Muscle layer of colon (tissue), 2 donors: ENCODE results near the gene TSPAN6.

Experiments
- H3K27ac ChIP-seq: one replicate; pipeline ENCODE4 v1.7.0; 2013; ENCODE audit warnings: low read depth, mild to moderate bottlenecking, low read length, moderate library complexity
- H3K27me3 ChIP-seq, 2 donors: one replicate each; pipeline ENCODE4 v1.7.0; 2013; ENCODE audit warnings: low read length in 2 of 2, mild to moderate bottlenecking in 2 of 2; ENCODE audit not compliant: insufficient read depth in 2 of 2, control insufficient read depth in 1 of 2
- H3K36me3 ChIP-seq: one replicate; pipeline ENCODE4 v1.7.0; 2013; ENCODE audit warnings: mild to moderate bottlenecking, low read length; ENCODE audit not compliant: insufficient read depth
- H3K4me1 ChIP-seq: one replicate; pipeline ENCODE4 v1.7.0; 2013; ENCODE audit warnings: mild to moderate bottlenecking, low read length; ENCODE audit not compliant: insufficient read depth
- H3K4me3 ChIP-seq, 2 donors: one replicate each; pipeline ENCODE4 v1.7.0; 2013; ENCODE audit warnings: low read length in 2 of 2, low read depth in 1 of 2, mild to moderate bottlenecking in 1 of 2, moderate library complexity in 1 of 2
- H3K9ac ChIP-seq: one replicate; pipeline ENCODE4 v1.7.0; 2013; ENCODE audit warnings: low read length
- H3K9me3 ChIP-seq: one replicate; pipeline ENCODE4 v1.7.0; 2013; ENCODE audit warnings: mild to moderate bottlenecking, low read length
- donor health status: abdominal sarcoma.
- donor health status: Adenocarcinoma of cecum.

Gene TSPAN6

GRCh38 chrX:100662796-100663195, 26.2 kb upstream of the TSPAN6 start:
- no peaks in the 10 kb centered on the region for H3K36me3 ChIP-seq
- H3K9me3 ChIP-seq = no peaks in the 10 kb centered on the region
- H3K4me3 ChIP-seq = no peak overlapping the region
- H3K4me1 ChIP-seq = no peaks in the 10 kb centered on the region
- no peak overlapping the region for H3K27ac ChIP-seq
- H3K27me3 ChIP-seq = peaks cover 3 to 20% of the 10 kb centered on the region in 2 donors
- H3K9ac ChIP-seq = no peak overlapping the region

- no peak overlapping the region for H3K9ac ChIP-seq
- peaks cover 0 to 18% of the 10 kb centered on the region in 2 donors for H3K27me3 ChIP-seq
- H3K36me3 ChIP-seq = no peaks in the 10 kb centered on the region
- no peak overlapping the region for H3K4me3 ChIP-seq
- H3K4me1 ChIP-seq = no peaks in the 10 kb centered on the region
- no peak overlapping the region for H3K27ac ChIP-seq
- H3K9me3 ChIP-seq = no peaks in the 10 kb centered on the region
Measured at GRCh38 chrX:100662170-100662569, 25.6 kb upstream of the TSPAN6 start.

- Histone ChIP-seq H3K36me3 (no peaks in the 10 kb centered on the region), H3K27ac (no peak overlapping the region), H3K4me1 (no peaks in the 10 kb centered on the region), H3K4me3 (no peak overlapping the region), H3K27me3 (peaks cover 0 to 6% of the 10 kb centered on the region in 2 donors), H3K9me3 (no peaks in the 10 kb centered on the region), H3K9ac (no peak overlapping the region)
Measured at GRCh38 chrX:100659431-100660137, 23.0 kb upstream of the TSPAN6 start.

- no peaks in the 10 kb centered on the region for H3K9me3 ChIP-seq
- H3K36me3 ChIP-seq = no peaks in the 10 kb centered on the region
- H3K27me3 ChIP-seq = peaks cover 0 to 6% of the 10 kb centered on the region in 2 donors
- H3K4me1 ChIP-seq = no peaks in the 10 kb centered on the region
- no peak overlapping the region for H3K27ac ChIP-seq
- no peak overlapping the region for H3K4me3 ChIP-seq
- H3K9ac ChIP-seq = no peak overlapping the region
Measured at GRCh38 chrX:100658941-100659381, 22.4 kb upstream of the TSPAN6 start.

GRCh38 chrX:100654261-100654660, 17.7 kb upstream of the TSPAN6 start:
- Histone ChIP-seq H3K36me3 (no peaks in the 10 kb centered on the region), H3K4me3 (no peak overlapping the region), H3K9me3 (no peaks in the 10 kb centered on the region), H3K4me1 (no peaks in the 10 kb centered on the region), H3K27me3 (peaks cover 0 to under 1% of the 10 kb centered on the region in 2 donors), H3K9ac (no peak overlapping the region), H3K27ac (no peak overlapping the region)

- Histone ChIP-seq H3K27ac (no peak overlapping the region), H3K4me1 (no peaks in the 10 kb centered on the region), H3K9me3 (no peaks in the 10 kb centered on the region), H3K36me3 (no peaks in the 10 kb centered on the region), H3K9ac (no peak overlapping the region), H3K27me3 (no peaks in the 10 kb centered on the region), H3K4me3 (no peak overlapping the region)
Measured at GRCh38 chrX:100652266-100652665, 15.7 kb upstream of the TSPAN6 start.

- Histone ChIP-seq H3K4me3 (no peak overlapping the region), H3K36me3 (no peaks in the 10 kb centered on the region), H3K9ac (no peak overlapping the region), H3K27ac (no peak overlapping the region), H3K9me3 (no peaks in the 10 kb centered on the region), H3K4me1 (no peaks in the 10 kb centered on the region), H3K27me3 (peaks cover 0 to 5% of the 10 kb centered on the region in 2 donors)
Measured at GRCh38 chrX:100650841-100651240, 14.2 kb upstream of the TSPAN6 start.

GRCh38 chrX:100649550-100650356, 13.1 kb upstream of the TSPAN6 start:
- Histone ChIP-seq H3K36me3 (no peaks in the 10 kb centered on the region), H3K4me3 (no peak overlapping the region)

GRCh38 chrX:100648458-100649417, 12.1 kb upstream of the TSPAN6 start:
- H3K4me1 ChIP-seq = no peaks in the 10 kb centered on the region
- H3K9me3 ChIP-seq = no peaks in the 10 kb centered on the region
- no peaks in the 10 kb centered on the region for H3K36me3 ChIP-seq
- H3K27me3 ChIP-seq = peaks cover 0 to 7% of the 10 kb centered on the region in 2 donors
- no peak overlapping the region for H3K9ac ChIP-seq
- no peak overlapping the region for H3K27ac ChIP-seq
- no peak overlapping the region for H3K4me3 ChIP-seq

More at GRCh38 chrX:100649550-100650356, 13.1 kb upstream of the TSPAN6 start:
- peaks cover 0 to 7% of the 10 kb centered on the region in 2 donors for H3K27me3 ChIP-seq
- no peak overlapping the region for H3K9ac ChIP-seq
- no peaks in the 10 kb centered on the region for H3K9me3 ChIP-seq
- no peak overlapping the region for H3K27ac ChIP-seq
- no peaks in the 10 kb centered on the region for H3K4me1 ChIP-seq

- Histone ChIP-seq H3K9ac (no peak overlapping the region), H3K36me3 (no peaks in the 10 kb centered on the region), H3K9me3 (no peaks in the 10 kb centered on the region), H3K4me1 (no peaks in the 10 kb centered on the region), H3K27me3 (peaks cover 0 to 7% of the 10 kb centered on the region in 2 donors), H3K4me3 (no peak overlapping the region), H3K27ac (no peak overlapping the region)
Measured at GRCh38 chrX:100647739-100648138, 11.1 kb upstream of the TSPAN6 start.

- Histone ChIP-seq H3K4me1 (no peaks in the 10 kb centered on the region), H3K4me3 (no peak overlapping the region), H3K9ac (no peak overlapping the region), H3K27ac (no peak overlapping the region), H3K9me3 (no peaks in the 10 kb centered on the region), H3K27me3 (peaks cover 0 to 7% of the 10 kb centered on the region in 2 donors), H3K36me3 (no peaks in the 10 kb centered on the region)
Measured at GRCh38 chrX:100647095-100647494, 10.5 kb upstream of the TSPAN6 start.
